A549 (cell line): ENCODE measurements around the gene DDR2. TPM values are rescaled to one million over a fixed set of nuclear protein-coding genes. Genes with fewer than 3 reads are reported as not detected.

Source experiments
- ATAC-seq, 2 experiments: fragments of 200-7000 bp in 1 of 2; fragments of >200 bp in 1 of 2; cut with Nextera tagmentation in 1 of 2; cut with Tn5 transposase in 1 of 2; 3 replicates each; pipeline versions ENCODE4 v1.8.0 to v1.9.1; 2018 to 2020; ENCODE audit warnings: mild to moderate bottlenecking in 1 of 2, moderate library complexity in 1 of 2
- CTCF ChIA-PET: fragments of 300-600 bp; sonication (Branson Sonifier 250); formaldehyde crosslinking; extraction: SDS; loops from one replicate; lab custom pipeline; 2021; ENCODE audit warnings: antibody characterized with exemption, inconsistent platforms; lab: Yijun Ruan, JAX
- POLR2A ChIA-PET: fragments of 350-600 bp; formaldehyde crosslinking; extraction: SDS; loops from one replicate; lab custom pipeline; 2021; ENCODE audit warnings: antibody characterized with exemption, inconsistent platforms; lab: Yijun Ruan, JAX
- DNase-seq, 2 experiments: peaks; one replicate each; pipeline versions ENCODE4 v3.0.0 to v3.0.0-alpha.2; 2011 to 2016; ENCODE audit warnings: low read depth in 1 of 2, low spot score in 1 of 2
- FAIRE-seq: peaks from 2 replicates; lab custom pipeline; 2011; peaks lifted over from hg19 to GRCh38; lab: Jason Lieb, UNC
- H3K27ac ChIP-seq, 2 experiments: fragments of >200 bp; sonication (Bioruptor Twin); formaldehyde crosslinking; 3 replicates each; pipeline ENCODE4 v1.5.1; 2016 to 2017
- H3K4me1 ChIP-seq: fragments of >200 bp; sonication (Bioruptor Twin); formaldehyde crosslinking; 3 replicates; pipeline ENCODE4 v1.6.1; 2016
- H3K4me2 ChIP-seq: fragments of >200 bp; sonication (Bioruptor Twin); formaldehyde crosslinking; 3 replicates; pipeline ENCODE4 v1.6.1; 2016
- H3K4me3 ChIP-seq: fragments of >200 bp; sonication (Bioruptor Twin); formaldehyde crosslinking; 3 replicates; pipeline ENCODE4 v1.5.1; 2016
- H3K9me3 ChIP-seq: fragments of >200 bp; sonication (Bioruptor Twin); formaldehyde crosslinking; 3 replicates; pipeline ENCODE4 v1.6.1; 2016
- ATOH8 ChIP-seq: fragments of 250-450 bp; sonication (Bioruptor Pico); IDR thresholded peaks from 2 replicates; pipeline ENCODE4 v1.5.0; 2020; ENCODE audit warnings: low read depth, mild to moderate bottlenecking, moderate library complexity
- BCL3 ChIP-seq: fragments of >200 bp; sonication (Bioruptor Twin); formaldehyde crosslinking; IDR thresholded peaks from 3 replicates; pipeline ENCODE4 v1.6.1; 2016
- CEBPB ChIP-seq, 2 experiments: fragments of >200 bp in 1 of 2; sonication (Bioruptor Twin) in 1 of 2; formaldehyde crosslinking in 1 of 2; IDR thresholded peaks; 2 replicates each; pipeline ENCODE4 v1.6.1; 2012 to 2016
- FOSB ChIP-seq: fragments of 250-450 bp; sonication (Bioruptor Pico); IDR thresholded peaks from 2 replicates; pipeline ENCODE4 v1.5.0; 2020; ENCODE audit warnings: mild to moderate bottlenecking, moderate library complexity
- FOSL2 ChIP-seq, 2 experiments: fragments of 450-650 bp in 1 of 2; fragments of >200 bp in 1 of 2; sonication (Bioruptor Twin) in 1 of 2; formaldehyde crosslinking; IDR thresholded peaks; 2 replicates each; pipeline versions ENCODE4 v1.5.0 to v1.6.1; 2016 to 2020; ENCODE audit warnings: mild to moderate bottlenecking in 1 of 2, moderate library complexity in 1 of 2
- FOXS1 ChIP-seq: fragments of 250-450 bp; sonication (Bioruptor Pico); IDR thresholded peaks from 2 replicates; pipeline ENCODE4 v1.5.0; 2020; ENCODE audit warnings: mild to moderate bottlenecking, moderate library complexity
- HDAC2 ChIP-seq: fragments of 200-600 bp; sonication (generic); IDR thresholded peaks from 2 replicates; pipeline ENCODE4 v1.6.1; 2016
- HEYL ChIP-seq: fragments of 250-450 bp; sonication (Bioruptor Pico); IDR thresholded peaks from 2 replicates; pipeline ENCODE4 v1.8.0; 2021; ENCODE audit warnings: mild to moderate bottlenecking, moderate library complexity
- HMGXB4 ChIP-seq: fragments of 250-450 bp; sonication (Bioruptor Pico); IDR thresholded peaks from 2 replicates; pipeline ENCODE4 v1.5.0; 2021; ENCODE audit warnings: mild to moderate bottlenecking, moderate library complexity, borderline replicate concordance
- HOXB13 ChIP-seq: fragments of 250-450 bp; sonication (Bioruptor Pico); IDR thresholded peaks from 2 replicates; pipeline ENCODE4 v1.5.0; 2020; ENCODE audit warnings: low read depth, mild to moderate bottlenecking, moderate library complexity
- JUNB ChIP-seq: fragments of >200 bp; sonication (Bioruptor Twin); formaldehyde crosslinking; IDR thresholded peaks from 2 replicates; pipeline ENCODE4 v1.6.1; 2016
- MAZ ChIP-seq: fragments of 150-350 bp; IDR thresholded peaks from 2 replicates; pipeline ENCODE4 v1.6.1; 2014; ENCODE audit warnings: antibody characterized with exemption, low read depth, low read length, borderline replicate concordance
- NFE2L2 ChIP-seq: fragments of 150-350 bp; conservative IDR thresholded peaks from 2 replicates; pipeline ENCODE4 v1.6.1; 2014; ENCODE audit warnings: low read length
- NR3C1 ChIP-seq: fragments of >200 bp; sonication (Bioruptor Twin); formaldehyde crosslinking; IDR thresholded peaks from 3 replicates; pipeline ENCODE4 v1.6.1; 2017
- PHF8 ChIP-seq: fragments of 200-600 bp; sonication (generic); IDR thresholded peaks from 2 replicates; pipeline ENCODE4 v1.6.1; 2016; ENCODE audit warnings: low read depth, mild to moderate bottlenecking, antibody characterized with exemption, moderate library complexity, borderline replicate concordance
- POLR2A ChIP-seq: IDR thresholded peaks from 2 replicates; pipeline ENCODE4 v1.6.1; 2012; ENCODE audit warnings: mild to moderate bottlenecking, low read length
- RCOR1 ChIP-seq: fragments of 150-350 bp; IDR thresholded peaks from 2 replicates; pipeline ENCODE4 v1.6.1; 2014; ENCODE audit warnings: antibody characterized with exemption, low read length, low read depth
- REST ChIP-seq: fragments of 200-600 bp; sonication (generic); IDR thresholded peaks from 2 replicates; pipeline ENCODE4 v1.6.1; 2016; ENCODE audit warnings: antibody characterized with exemption, mild to moderate bottlenecking, moderate library complexity
- RNF2 ChIP-seq: fragments of 200-600 bp; sonication (generic); IDR thresholded peaks from 2 replicates; pipeline ENCODE4 v1.6.1; 2016; ENCODE audit warnings: low read depth, mild to moderate bottlenecking, antibody characterized with exemption, moderate library complexity, borderline replicate concordance
- TP53 ChIP-seq: fragments of 250-450 bp; sonication (Bioruptor Pico); IDR thresholded peaks from 2 replicates; pipeline ENCODE4 v1.5.0; 2021; ENCODE audit warnings: mild to moderate bottlenecking, moderate library complexity
- USF2 ChIP-seq: fragments of 450-650 bp; IDR thresholded peaks from 2 replicates; pipeline ENCODE4 v1.6.1; 2014; ENCODE audit warnings: antibody characterized with exemption
- ZC3H11A ChIP-seq: fragments of 450-650 bp; IDR thresholded peaks from 2 replicates; pipeline ENCODE4 v1.6.1; 2014; ENCODE audit warnings: antibody characterized with exemption, mild to moderate bottlenecking
- ZFP36 ChIP-seq: fragments of 450-650 bp; IDR thresholded peaks from 2 replicates; pipeline ENCODE4 v1.6.1; 2014; ENCODE audit warnings: borderline replicate concordance; ENCODE audit not compliant: partially characterized antibody
- WGBS: methylation state at CpG from one replicate; pipeline ENCODE4 v1.1.6; 2017; ENCODE audit errors: missing lambda C conversion rate; 5-methylcytosine and 5-hydroxymethylcytosine counted together
- polyA plus RNA-seq, 4 experiments: library from polyadenylated mRNA; depleted of rRNA in 3 of 4; stranded (reverse); fragments of >200 nt; fragmentation: RNase III in 1 of 4; extraction: RNeasy Plus Mini Kit Qiagen cat#74134 plus additional on column Dnase treatment in 1 of 4; gene quantifications; 2 replicates in 3 of 4; 3 replicates in 1 of 4; pipeline ENCODE4 v1.2.3, GENCODE V29; 2011 to 2017

DDR2 gene
- polyA plus RNA-seq, 2 of the 4 experiments (the other 2 are of a cell fraction): 0.14 to 0.49 TPM

- no peak for FAIRE-seq
- H3K27ac ChIP-seq: no peak overlapping the region
- no peak overlapping the region for H3K4me2 ChIP-seq
- no peaks in the 10 kb centered on the region for H3K9me3 ChIP-seq
- DNase-seq: no peak
- POLR2A ChIA-PET: no interaction called here
- no peak for ATAC-seq
- CTCF ChIA-PET: interaction anchor here (0.7 kb wide), 1 partner anchor 676 kb away, joined by 3 read pairs; no protein-coding TSS in a partner anchor
- H3K4me3 ChIP-seq: no peak overlapping the region
- TF ChIP-seq ATOH8 (CRISPR knock-in tag) (no peak), HOXB13 (CRISPR knock-in tag) (no peak)
- H3K4me1 ChIP-seq: no peaks in the 10 kb centered on the region
Observed at GRCh38 chr1:162732094-162732493, 99.8 kb downstream of the DDR2 start.

- Histone ChIP-seq H3K4me3 (no peak overlapping the region), H3K4me2 (no peak overlapping the region), H3K27ac (no peak overlapping the region), H3K9me3 (no peaks in the 10 kb centered on the region)
- CTCF ChIA-PET: interaction anchor here (0.7 kb wide), 1 partner anchor 677 kb away, joined by 3 read pairs; no protein-coding TSS in a partner anchor
- DNase-seq: no peak
- POLR2A ChIA-PET: no interaction called here
- TF ChIP-seq FOSL2 (IDR thresholded peaks at IDR 0.05) (no peak), FOSL2 (CRISPR knock-in tag; IDR thresholded peaks at IDR 0.05) (no peak), USF2 (no peak), HEYL (CRISPR knock-in tag) (no peak), NR3C1 (no peak)
- TF ChIP-seq, all 56 proteins: peak for 0
- FAIRE-seq: no peak
- ATAC-seq: no peak
- WGBS: 47% methylated on average over 8 of the region's 8 CpGs
- no peaks in the 10 kb centered on the region for H3K4me1 ChIP-seq
Observed at GRCh38 chr1:162732566-162733335, 100.5 kb downstream of the DDR2 start.

GRCh38 chr1:162733336-162733590 is 101.0 kb downstream of the DDR2 start:
- no peak overlapping the region for H3K4me2 ChIP-seq
- H3K4me1 ChIP-seq: no peaks in the 10 kb centered on the region
- no peak for DNase-seq
- TF ChIP-seq CEBPB (IDR thresholded peaks at IDR 0.05) (no peak), ZFP36 (no peak), NFE2L2 (no peak), JUNB (no peak), HOXB13 (CRISPR knock-in tag) (no peak), MAZ (no peak), REST (no peak), RCOR1 (no peak), TP53 (CRISPR knock-in tag) (no peak), PHF8 (no peak), FOSB (CRISPR knock-in tag) (no peak), BCL3 (no peak), FOXS1 (no peak), NR3C1 (no peak), RNF2 (no peak), ZC3H11A (no peak), HMGXB4 (CRISPR knock-in tag) (no peak), USF2 (no peak), POLR2A (no peak), HDAC2 (no peak)
- TF ChIP-seq, all 56 proteins: peak for 0
- WGBS: 4% methylated on average over 1 of the region's 1 CpG
- CTCF ChIA-PET: interaction anchor here (0.6 kb wide), 1 partner anchor 43 kb away, joined by 3 read pairs; no protein-coding TSS in a partner anchor
- Histone ChIP-seq H3K9me3 (no peaks in the 10 kb centered on the region), H3K27ac (no peak overlapping the region), H3K4me3 (no peak overlapping the region)
- FAIRE-seq: no peak
- POLR2A ChIA-PET: no interaction called here
- no peak for ATAC-seq
